HG03135 (cell line): Measurements from ENCODE around the gene TTC21B.
"Not testable (repeated sequence)": the region's sequence is repeated elsewhere in the genome, so short reads cannot be mapped to it uniquely, and the experiment has no call there.

Experiments used
- ATAC-seq: cut with Tn5 transposase; IDR thresholded peaks from one replicate; pipeline ENCODE4 v1.9.1; 2021; ENCODE audit warnings: mild to moderate bottlenecking, moderate library complexity; ENCODE audit not compliant: unreplicated experiment

The TTC21B gene

DNA sequence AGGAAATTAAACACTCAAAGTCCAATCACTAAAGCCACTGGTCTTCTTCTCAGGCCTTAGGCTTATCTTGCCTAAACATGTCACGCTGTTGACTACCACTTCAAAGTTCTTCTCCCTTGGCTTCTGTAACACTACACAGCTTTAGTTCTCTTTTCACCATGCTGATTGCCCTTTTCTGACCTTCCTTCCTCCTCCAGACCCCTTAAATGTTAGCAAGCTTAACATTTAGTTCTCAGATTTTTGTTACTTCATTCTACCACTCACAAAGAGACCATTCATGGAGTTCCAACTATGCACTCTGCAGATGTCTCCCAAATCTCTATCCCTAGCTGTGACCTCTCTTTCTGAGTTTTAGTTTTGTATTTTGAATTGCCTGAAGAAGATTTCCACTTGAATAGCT is 64.4 kb downstream of the TTC21B start:
- no peak for ATAC-seq

- no peak for ATAC-seq
Measured at GRCh38 chr2:165888171-165888570, 65.4 kb downstream of the TTC21B start.

- no peak for ATAC-seq
Measured at GRCh38 chr2:165886487-165887146, 67.0 kb downstream of the TTC21B start.

- ATAC-seq, result peak; percentile 43
Measured at GRCh38 chr2:165877565-165878550, 75.7 kb downstream of the TTC21B start.

DNA sequence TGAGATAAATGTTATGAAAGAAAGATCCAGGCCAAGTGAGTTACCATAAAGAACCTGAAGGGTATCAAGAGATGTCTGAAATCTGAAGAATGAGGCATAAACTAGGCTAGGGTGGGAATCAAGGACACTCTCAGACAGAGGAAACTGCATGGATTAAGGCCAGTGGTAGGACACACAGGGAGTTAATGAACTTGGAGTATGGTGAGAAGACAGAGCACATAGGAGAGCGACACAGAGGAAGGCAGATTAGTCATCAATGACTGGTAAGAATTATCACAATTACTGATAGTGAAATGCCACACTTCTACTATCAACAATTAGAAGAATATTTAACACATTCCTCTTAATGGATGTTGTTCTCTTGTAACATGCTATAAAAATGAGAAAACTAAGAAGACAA is 76.9 kb downstream of the TTC21B start:
- no peak for ATAC-seq

DNA sequence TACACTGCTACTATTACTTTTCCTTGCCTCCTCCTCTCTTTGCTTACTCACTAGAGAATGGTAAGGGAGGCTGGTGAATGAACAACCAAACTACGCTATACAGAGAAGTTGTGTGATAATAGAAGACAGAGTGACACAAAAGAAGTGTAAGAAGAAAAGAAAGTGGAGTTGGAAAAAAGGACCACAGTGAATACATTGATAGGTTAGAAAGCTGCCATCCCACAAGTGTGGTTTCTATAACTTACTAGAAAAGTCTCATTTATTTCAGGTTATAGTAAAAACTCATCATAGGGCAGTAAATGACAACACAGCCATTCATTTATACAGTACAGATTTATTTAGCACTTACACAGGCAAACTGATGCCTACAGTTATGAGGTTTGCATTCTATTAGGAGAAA is 77.3 kb downstream of the TTC21B start:
- ATAC-seq, result no peak

GRCh38 chr2:165874445-165875039 is 79.0 kb downstream of the TTC21B start:
- ATAC-seq, result peak; percentile 91

DNA sequence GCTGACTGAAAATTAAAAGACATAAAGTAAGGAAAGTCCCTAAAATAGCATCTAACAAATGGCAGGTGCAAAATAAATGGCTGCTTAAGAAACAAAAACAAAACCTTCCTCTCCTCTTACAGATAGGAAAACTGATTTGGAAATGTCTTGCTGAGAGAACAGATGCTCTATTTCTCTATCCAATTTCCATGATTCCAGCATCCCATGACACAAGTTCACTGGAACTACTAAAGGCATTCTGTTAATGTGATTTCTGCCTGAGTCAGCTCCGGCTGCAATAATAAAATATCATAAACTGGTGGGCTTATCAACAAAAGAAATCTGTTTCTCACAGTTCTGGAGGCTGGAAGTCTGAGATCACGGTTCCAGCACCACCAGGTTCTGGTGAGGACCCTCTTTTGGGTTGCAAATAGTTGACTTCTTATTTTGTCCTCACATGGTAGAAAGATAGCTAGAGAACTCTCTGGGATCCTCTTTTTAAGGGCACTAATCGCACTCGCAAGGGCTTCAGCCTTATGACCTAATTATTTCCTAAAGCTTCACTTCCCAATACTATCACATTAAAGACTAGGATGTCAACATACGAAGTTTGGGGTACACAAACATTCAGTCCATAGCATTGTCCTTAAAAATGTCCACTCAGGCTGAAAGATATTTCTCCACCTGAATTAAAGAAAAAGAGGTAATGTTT is 81.3 kb downstream of the TTC21B start:
- no peak for ATAC-seq

DNA sequence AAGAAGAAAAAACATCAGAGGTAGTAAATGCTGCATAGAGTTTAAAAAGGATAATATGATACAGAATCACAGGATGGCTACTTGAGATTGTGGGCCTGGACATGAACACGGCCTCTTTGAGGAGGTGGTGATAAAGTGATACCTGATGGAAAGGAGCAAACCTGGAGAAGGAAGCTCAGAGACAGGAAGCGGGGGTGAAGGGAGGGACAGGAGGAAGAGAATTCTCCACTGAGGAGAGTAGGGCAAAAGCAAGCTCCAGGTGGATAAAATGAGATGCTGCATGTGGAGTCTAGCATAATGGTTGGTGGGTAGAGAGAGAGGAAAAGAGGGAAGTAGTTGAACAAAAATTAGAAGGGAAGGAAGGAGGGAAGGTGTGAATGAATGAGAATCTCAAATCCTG is 82.6 kb downstream of the TTC21B start:
- ATAC-seq, result no peak

- ATAC-seq, result no peak
Measured at GRCh38 chr2:165870346-165870745, 83.2 kb downstream of the TTC21B start.

- ATAC-seq, result no peak
Measured at GRCh38 chr2:165868211-165868610, 85.4 kb downstream of the TTC21B start.

GRCh38 chr2:165864296-165864695 is 89.3 kb downstream of the TTC21B start:
- ATAC-seq, result no peak

- peak; percentile 65 for ATAC-seq
Measured at GRCh38 chr2:165863810-165864261, 89.7 kb downstream of the TTC21B start.

GRCh38 chr2:165861083-165861482 is 92.5 kb downstream of the TTC21B start:
- not testable (repeated sequence) for ATAC-seq

- ATAC-seq, result not testable (repeated sequence)
Measured at GRCh38 chr2:165859723-165860122, 93.9 kb downstream of the TTC21B start.

GRCh38 chr2:165857876-165858275 is 95.7 kb downstream of the TTC21B start:
- ATAC-seq, result no peak

DNA sequence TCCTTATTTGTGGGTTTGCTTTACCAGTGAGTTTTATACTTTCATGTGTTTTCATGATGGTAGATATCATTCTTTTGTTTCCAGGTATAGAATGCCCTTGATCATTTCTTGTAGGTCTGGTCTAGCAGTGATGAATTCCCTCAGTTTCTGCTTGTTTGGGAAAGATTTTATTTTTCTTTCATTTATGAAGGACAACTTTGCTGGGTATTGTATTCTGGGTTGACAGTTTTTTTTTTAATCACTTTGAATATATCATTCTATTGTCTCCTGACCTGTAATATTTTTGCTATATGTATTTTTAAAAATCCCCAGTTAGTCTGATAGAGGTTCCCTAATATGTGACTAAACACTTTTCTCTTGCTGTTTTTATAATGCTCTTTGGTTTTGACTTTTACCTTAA is 101.2 kb downstream of the TTC21B start:
- no peak for ATAC-seq

GRCh38 chr2:165847001-165847400 is 106.6 kb downstream of the TTC21B start:
- no peak for ATAC-seq

- ATAC-seq, result no peak
Measured at GRCh38 chr2:165846056-165846455, 107.5 kb downstream of the TTC21B start.

DNA sequence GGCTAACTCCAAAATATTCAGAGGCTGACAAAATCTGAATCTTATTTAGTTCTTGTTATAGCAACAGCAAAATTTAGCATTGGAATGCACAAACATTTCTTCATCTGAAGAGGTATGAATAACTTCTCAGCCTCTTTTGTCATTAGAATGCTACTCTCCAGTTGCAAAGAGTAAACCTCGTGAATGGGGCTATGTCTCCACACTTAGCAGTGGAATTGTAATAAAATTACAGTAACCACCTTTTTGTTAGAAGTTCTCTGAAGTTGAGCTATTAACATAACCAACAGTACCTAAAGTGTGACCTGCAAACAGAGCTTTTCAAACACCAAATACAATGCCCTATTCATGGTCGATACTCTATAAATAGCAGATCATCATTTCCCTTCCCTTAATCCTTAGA is 109.4 kb downstream of the TTC21B start:
- no peak for ATAC-seq

DNA sequence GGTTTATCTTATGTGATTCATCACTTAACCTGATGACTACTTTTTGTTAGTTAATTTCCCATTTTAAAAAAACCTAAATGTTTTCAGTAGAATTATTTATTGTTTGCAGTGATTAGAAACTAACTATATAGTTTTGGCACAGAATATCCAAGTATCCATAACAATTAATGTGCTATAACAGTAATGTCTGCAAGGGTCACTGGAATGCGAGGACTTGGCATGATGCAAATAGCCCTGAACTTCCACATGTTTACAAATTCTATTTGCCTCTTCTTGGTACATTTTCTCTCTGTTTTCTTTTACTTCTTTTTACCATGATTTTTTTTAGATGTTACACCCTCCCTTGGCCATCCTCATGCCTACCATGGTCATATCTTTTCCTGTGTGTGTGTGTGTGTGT is 110.2 kb downstream of the TTC21B start:
- no peak for ATAC-seq
